T-helper 2 cell treated with Interferon-gamma antibody and Interleukin-4, amounts not matched to agents 5 μg/mL and 100 μg/mL, for 36 hours (primary cell): ENCODE measurements around the gene MAN1A2.
A peak's percentile ranks its signal among the peaks of the same experiment; 100 is the strongest.
"Not testable (repeated sequence)": the region's sequence is repeated elsewhere in the genome, so short reads cannot be mapped to it uniquely, and the experiment has no call there.

ENCODE experiments used
- DNase-seq: peaks from one replicate; pipeline ENCODE4 v3.0.0; 2021; ENCODE audit warnings: low spot score
- H3K27ac Mint-ChIP-seq: one replicate; pipeline ENCODE4 v1.8.0; 2021; ENCODE audit warnings: mild to moderate bottlenecking, mixed read lengths
- H3K27me3 Mint-ChIP-seq: one replicate; pipeline ENCODE4 v1.8.0; 2021; ENCODE audit warnings: low read depth, mixed read lengths
- H3K36me3 Mint-ChIP-seq: one replicate; pipeline ENCODE4 v1.8.0; 2021; ENCODE audit warnings: low read depth, mixed read lengths
- H3K4me1 Mint-ChIP-seq: one replicate; pipeline ENCODE4 v1.8.0; 2021; ENCODE audit warnings: low read depth, mixed read lengths
- H3K4me3 Mint-ChIP-seq: one replicate; pipeline ENCODE4 v1.8.0; 2022; ENCODE audit warnings: mild to moderate bottlenecking, moderate library complexity, mixed read lengths
- H3K9me3 Mint-ChIP-seq: one replicate; pipeline ENCODE4 v1.8.0; 2021; ENCODE audit warnings: mixed read lengths

MAN1A2 gene

GRCh38 chr1:117367046-117368025 lies at the start of gene MAN1A2:
MAN1A2 (plus strand) TSS chr1:117367449; CDS start chr1:117368184, 735 bp downstream.
- no peaks in the 10 kb centered on the region for H3K27me3 Mint-ChIP-seq
- peaks cover 8% of the 10 kb centered on the region for H3K36me3 Mint-ChIP-seq
- H3K4me3 Mint-ChIP-seq, result peak within 1 kb of the TSS; percentile 92
- peaks cover 40% of the 10 kb centered on the region for H3K4me1 Mint-ChIP-seq
- H3K9me3 Mint-ChIP-seq, result no peaks in the 10 kb centered on the region
- peak; percentile 77 for DNase-seq
- peak within 1 kb of the TSS; percentile 92 for H3K27ac Mint-ChIP-seq

GRCh38 chr1:117318011-117318410 lies 49.2 kb upstream of the MAN1A2 start:
- H3K9me3 Mint-ChIP-seq, result no peaks in the 10 kb centered on the region
- no peak overlapping the region for H3K4me3 Mint-ChIP-seq
- no peaks in the 10 kb centered on the region for H3K4me1 Mint-ChIP-seq
- peaks cover 16% of the 10 kb centered on the region for H3K27me3 Mint-ChIP-seq
- H3K27ac Mint-ChIP-seq, result no peak overlapping the region
- DNase-seq, result no peak
- H3K36me3 Mint-ChIP-seq, result no peaks in the 10 kb centered on the region

GRCh38 chr1:117318426-117318825 lies 48.8 kb upstream of the MAN1A2 start:
- Mint-ChIP-seq H3K4me1 (no peaks in the 10 kb centered on the region), H3K4me3 (no peak overlapping the region), H3K27me3 (peaks cover 16% of the 10 kb centered on the region), H3K27ac (no peak overlapping the region), H3K36me3 (no peaks in the 10 kb centered on the region), H3K9me3 (no peaks in the 10 kb centered on the region)
- DNase-seq, result no peak

DNA sequence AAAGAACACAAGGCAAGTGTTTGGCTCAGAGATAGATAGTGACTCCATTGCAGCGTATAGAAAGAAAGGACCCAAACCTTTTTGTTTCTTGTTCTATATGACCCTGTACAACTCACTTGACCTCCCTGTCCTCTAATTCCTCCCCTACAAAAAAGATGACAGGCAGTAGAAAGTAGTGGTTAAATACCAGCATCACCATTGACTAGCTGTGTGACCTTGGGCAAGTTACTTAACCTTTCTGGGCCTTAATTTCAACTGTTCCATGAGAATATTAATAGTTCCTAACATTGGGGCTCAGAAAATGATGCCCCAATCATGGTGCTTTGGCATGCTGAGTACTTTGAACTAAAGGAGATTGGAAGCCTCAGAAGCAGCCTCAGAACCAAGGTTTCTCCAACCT lies 46.7 kb upstream of the MAN1A2 start:
- H3K27ac Mint-ChIP-seq, result no peak overlapping the region
- peaks cover 22% of the 10 kb centered on the region for H3K27me3 Mint-ChIP-seq
- no peak overlapping the region for H3K4me3 Mint-ChIP-seq
- no peaks in the 10 kb centered on the region for H3K9me3 Mint-ChIP-seq
- no peak for DNase-seq
- no peaks in the 10 kb centered on the region for H3K4me1 Mint-ChIP-seq
- H3K36me3 Mint-ChIP-seq, result no peaks in the 10 kb centered on the region

DNA sequence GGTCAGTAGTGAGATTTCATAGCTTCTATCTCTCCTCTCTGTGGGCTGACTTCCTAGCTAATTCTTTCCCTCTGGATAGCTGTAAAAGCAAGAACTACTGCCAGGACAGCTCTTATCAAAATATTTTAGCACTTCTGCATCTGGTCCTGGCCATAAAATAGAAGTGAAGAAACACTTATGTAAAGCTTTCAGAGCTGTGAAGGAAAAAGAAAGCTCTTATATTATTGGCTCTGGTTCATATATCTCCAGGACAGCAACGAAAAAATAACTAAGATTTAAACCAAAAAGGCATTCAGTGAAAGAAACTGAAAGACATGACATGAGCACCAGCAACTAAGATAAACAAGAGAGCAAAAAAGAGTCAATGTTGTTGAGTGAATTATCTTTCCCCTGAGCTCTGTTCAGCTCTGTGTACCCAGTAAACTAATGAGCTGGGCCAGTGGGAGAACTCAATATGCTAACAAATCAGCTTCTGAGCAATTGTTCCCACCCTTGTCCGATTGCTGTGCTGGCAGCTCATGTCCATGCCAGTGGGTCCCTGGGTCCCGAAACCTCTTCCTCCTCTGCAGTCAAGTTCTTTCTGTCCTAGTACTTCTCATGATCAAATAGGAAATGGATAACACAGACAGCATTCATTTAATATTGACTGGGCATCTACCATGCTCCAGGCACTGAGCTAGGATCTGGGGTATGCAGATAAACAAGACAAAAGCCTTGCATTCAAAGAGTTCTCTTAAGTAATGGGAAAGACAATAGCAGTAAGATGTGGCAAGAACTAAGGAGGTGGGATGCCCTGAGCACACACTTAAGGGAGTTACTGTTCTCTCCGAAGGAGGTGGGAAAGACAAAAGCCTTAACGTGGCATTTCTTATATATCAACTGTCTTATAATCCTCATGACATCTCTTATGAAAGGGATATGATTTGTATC lies 45.3 kb upstream of the MAN1A2 start:
- peaks cover 22% of the 10 kb centered on the region for H3K27me3 Mint-ChIP-seq
- H3K4me1 Mint-ChIP-seq, result no peaks in the 10 kb centered on the region
- no peak for DNase-seq
- no peak overlapping the region for H3K4me3 Mint-ChIP-seq
- no peaks in the 10 kb centered on the region for H3K36me3 Mint-ChIP-seq
- no peaks in the 10 kb centered on the region for H3K9me3 Mint-ChIP-seq
- H3K27ac Mint-ChIP-seq, result no peak overlapping the region

DNA sequence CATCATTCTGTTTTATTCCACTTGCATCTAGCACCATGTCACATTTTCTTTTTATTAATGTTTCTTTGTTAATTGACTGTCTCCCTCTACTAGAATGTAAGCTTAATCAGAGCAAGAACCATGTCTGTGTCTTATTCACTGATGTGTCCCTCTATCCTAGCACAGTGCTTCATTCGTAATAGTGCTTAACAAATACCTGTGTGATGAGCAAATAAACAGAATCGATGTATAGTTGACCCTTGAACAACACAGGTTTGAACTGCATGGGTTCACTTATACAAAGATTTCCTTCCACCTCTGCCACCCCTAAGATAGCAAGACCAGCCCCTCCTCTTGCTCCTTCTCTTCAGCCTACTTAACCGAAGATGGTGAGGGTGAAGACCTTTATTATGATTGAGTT lies 42.9 kb upstream of the MAN1A2 start:
- Mint-ChIP-seq H3K4me3 (no peak overlapping the region), H3K27me3 (peaks cover 16% of the 10 kb centered on the region), H3K36me3 (no peaks in the 10 kb centered on the region), H3K9me3 (no peaks in the 10 kb centered on the region), H3K4me1 (no peaks in the 10 kb centered on the region), H3K27ac (no peak overlapping the region)
- no peak for DNase-seq

DNA sequence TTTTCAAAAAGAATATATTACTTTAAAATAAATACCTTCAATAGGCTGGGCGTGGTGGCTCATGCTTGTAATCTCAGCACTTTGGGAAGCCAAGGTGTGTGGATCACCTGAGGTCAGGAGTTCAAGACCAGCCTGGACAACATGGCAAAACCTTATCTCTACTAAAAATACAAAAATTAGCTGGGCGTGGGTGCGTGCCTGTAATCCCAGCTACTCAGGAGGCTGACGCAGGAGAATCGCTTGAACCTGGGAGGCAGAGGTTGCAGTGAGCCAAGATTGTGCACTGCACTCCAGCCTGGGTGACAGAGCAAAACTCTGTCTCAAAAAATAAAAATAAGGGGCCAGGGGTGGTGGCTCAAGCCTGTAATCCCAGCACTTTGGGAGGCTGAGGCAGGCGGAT lies 41.2 kb upstream of the MAN1A2 start:
- H3K36me3 Mint-ChIP-seq, H3K9me3 Mint-ChIP-seq, H3K4me1 Mint-ChIP-seq, DNase-seq, H3K4me3 Mint-ChIP-seq, H3K27ac Mint-ChIP-seq: not testable (repeated sequence)
- H3K27me3 Mint-ChIP-seq, result peaks cover 17% of the 10 kb centered on the region

- no peak overlapping the region for H3K27ac Mint-ChIP-seq
- H3K36me3 Mint-ChIP-seq, result no peaks in the 10 kb centered on the region
- DNase-seq, result no peak
- no peaks in the 10 kb centered on the region for H3K9me3 Mint-ChIP-seq
- H3K27me3 Mint-ChIP-seq, result peaks cover 19% of the 10 kb centered on the region
- H3K4me3 Mint-ChIP-seq, result no peak overlapping the region
- no peaks in the 10 kb centered on the region for H3K4me1 Mint-ChIP-seq
Measured at GRCh38 chr1:117327011-117327410, 40.2 kb upstream of the MAN1A2 start.

GRCh38 chr1:117335376-117336086 lies 31.7 kb upstream of the MAN1A2 start:
- Mint-ChIP-seq H3K36me3 (no peaks in the 10 kb centered on the region), H3K4me1 (peaks cover 4% of the 10 kb centered on the region), H3K27ac (no peak overlapping the region), H3K9me3 (no peaks in the 10 kb centered on the region), H3K4me3 (no peak overlapping the region), H3K27me3 (peaks cover 5% of the 10 kb centered on the region)
- no peak for DNase-seq

- H3K4me1 Mint-ChIP-seq, result peaks cover 4% of the 10 kb centered on the region
- no peak overlapping the region for H3K4me3 Mint-ChIP-seq
- no peaks in the 10 kb centered on the region for H3K9me3 Mint-ChIP-seq
- DNase-seq, result no peak
- H3K27me3 Mint-ChIP-seq, result no peaks in the 10 kb centered on the region
- H3K36me3 Mint-ChIP-seq, result no peaks in the 10 kb centered on the region
- no peak overlapping the region for H3K27ac Mint-ChIP-seq
Measured at GRCh38 chr1:117336088-117336817, 31.0 kb upstream of the MAN1A2 start.

- no peaks in the 10 kb centered on the region for H3K9me3 Mint-ChIP-seq
- DNase-seq, result no peak
- H3K27ac Mint-ChIP-seq, result no peak overlapping the region
- no peak overlapping the region for H3K4me3 Mint-ChIP-seq
- H3K36me3 Mint-ChIP-seq, result no peaks in the 10 kb centered on the region
- H3K4me1 Mint-ChIP-seq, result peaks cover 7% of the 10 kb centered on the region
- H3K27me3 Mint-ChIP-seq, result no peaks in the 10 kb centered on the region
Measured at GRCh38 chr1:117339866-117340700, 27.2 kb upstream of the MAN1A2 start.

DNA sequence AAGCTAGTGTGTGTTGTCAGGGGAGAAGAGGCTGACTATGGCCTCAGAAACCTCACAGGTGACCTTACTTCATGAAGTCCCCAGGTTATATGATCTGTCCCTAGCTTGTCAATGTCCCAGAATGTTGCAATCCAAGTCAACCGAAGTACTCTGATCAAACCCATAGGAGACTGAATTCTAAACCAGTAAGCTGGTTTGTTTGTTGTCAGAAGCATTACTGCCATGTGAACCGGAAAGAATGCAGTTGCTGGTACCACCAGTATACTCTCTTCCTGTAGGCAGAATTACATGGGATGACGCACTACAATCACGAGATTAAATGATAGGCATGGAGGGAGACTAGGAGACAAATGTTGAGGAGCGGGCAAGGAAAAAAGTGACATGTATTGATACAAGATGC lies 26.1 kb upstream of the MAN1A2 start:
- Mint-ChIP-seq H3K27me3 (no peaks in the 10 kb centered on the region), H3K9me3 (no peaks in the 10 kb centered on the region), H3K27ac (no peak overlapping the region), H3K4me1 (peaks cover 7% of the 10 kb centered on the region), H3K4me3 (no peak overlapping the region), H3K36me3 (no peaks in the 10 kb centered on the region)
- DNase-seq, result no peak
